ENCODE data around the gene ZNF488. TPM values are rescaled to one million over a fixed set of nuclear protein-coding genes. Genes with fewer than 3 reads are reported as not detected.
A peak's percentile ranks its signal among the peaks of the same experiment; 100 is the strongest.

Gene ZNF488
- total RNA-seq, 5 donors from 2014 or later (not counting 1 experiment from before 2014, with no cell fraction given): not detected

DNA sequence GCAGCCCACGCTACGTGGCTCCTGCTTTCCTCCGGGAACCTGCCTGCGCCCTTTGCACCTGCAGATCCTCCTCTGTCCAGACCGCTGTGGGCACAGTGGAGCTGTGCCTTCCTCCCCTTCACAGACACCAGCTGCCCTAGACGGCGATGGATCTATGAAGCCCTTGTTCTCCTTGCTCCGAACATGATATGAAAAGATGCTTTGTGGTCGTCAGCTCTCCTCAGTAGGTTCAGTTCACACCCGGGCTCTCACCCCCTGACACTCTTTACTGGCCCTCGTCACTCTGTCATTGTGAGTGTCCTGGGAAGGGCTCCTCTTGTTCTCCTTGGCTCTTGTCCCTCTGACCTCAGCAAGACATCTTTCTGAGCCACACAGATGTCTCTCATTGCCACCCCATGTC lies 4.2 kb downstream of the ZNF488 start:
- no peak for ATAC-seq (replicated peaks in 1 of 4)
- Mint-ChIP-seq H3K4me3 (no peak overlapping the region), H3K9me3 (no peaks in the 10 kb centered on the region), H3K36me3 (no peaks in the 10 kb centered on the region), H3K27me3 (peaks cover 64 to 74% of the 10 kb centered on the region in 2 donors), H3K4me1 (peaks cover 14 to 20% (median 17%) of the 10 kb centered on the region in 3 donors), H3K27ac (no peak overlapping the region)
- Histone ChIP-seq H3K27ac (ENCODE audit: low read length) (no peak overlapping the region), H3K4me3 (ENCODE audit: control insufficient read depth in 1 of 2, extremely low read depth in 1 of 2, low read length in 1 of 2) (no peak overlapping the region), H3K9me3 (no peaks in the 10 kb centered on the region), H3K36me3 (ENCODE audit: control insufficient read depth in 2 of 2, extremely low read depth in 1 of 2, insufficient read depth in 1 of 2, low read length in 1 of 2) (no peaks in the 10 kb centered on the region), H3K27me3 (replicated peaks in 1 of 2; ENCODE audit: control insufficient read depth in 2 of 2, extremely low read depth in 1 of 2, insufficient read depth in 2 of 2, low read length in 1 of 2) (peaks cover 0 to 57% of the 10 kb centered on the region in 2 experiments), H3K4me1 (ENCODE audit: control insufficient read depth in 1 of 2, extremely low read depth in 1 of 2, insufficient read depth in 2 of 2, low read length in 2 of 2) (peaks cover 0 to 9% of the 10 kb centered on the region in 2 experiments)
- 77% methylated on average over 10 of the region's 11 CpGs for WGBS (ENCODE audit: insufficient coverage)
- peak in 1 of 35 experiments; percentile 23 for DNase-seq
- ChIA-PET POLR2A (no interaction called here), CTCF (no interaction called here)

DNA sequence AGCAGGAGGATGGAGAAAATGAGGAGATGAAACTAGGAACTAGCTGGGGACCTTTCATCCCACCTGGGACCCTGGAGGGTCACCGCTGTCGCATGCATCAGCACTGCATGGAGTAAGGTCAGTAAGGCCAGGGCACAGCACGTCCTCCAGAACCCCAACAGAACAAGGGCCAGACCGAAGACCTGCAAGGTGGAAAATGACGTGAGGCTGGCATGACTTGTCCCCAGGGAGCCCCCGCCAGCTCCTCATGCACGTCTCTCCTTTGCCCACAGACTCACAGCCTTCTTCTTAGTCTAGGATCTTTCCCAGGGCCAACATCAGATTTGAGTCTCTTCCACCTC lies 4.7 kb downstream of the ZNF488 start:
- H3K36me3 Mint-ChIP-seq: no peaks in the 10 kb centered on the region
- no peak overlapping the region for H3K4me3 Mint-ChIP-seq
- no peak for ATAC-seq (replicated peaks in 1 of 4)
- no peaks in the 10 kb centered on the region for H3K9me3 Mint-ChIP-seq
- no peak overlapping the region for H3K27ac Mint-ChIP-seq
- WGBS (ENCODE audit: insufficient coverage): 70% methylated on average over 7 of the region's 7 CpGs
- peaks cover 61 to 72% of the 10 kb centered on the region in 2 donors for H3K27me3 Mint-ChIP-seq
- no peak overlapping the region for H3K4me3 ChIP-seq (ENCODE audit: control insufficient read depth in 1 of 2, extremely low read depth in 1 of 2, low read length in 1 of 2)
- no peak for DNase-seq
- no peaks in the 10 kb centered on the region for H3K9me3 ChIP-seq
- ChIA-PET CTCF (no interaction called here), POLR2A (no interaction called here)
- peaks cover 0 to 58% of the 10 kb centered on the region in 2 experiments for H3K27me3 ChIP-seq (replicated peaks in 1 of 2; ENCODE audit: control insufficient read depth in 2 of 2, extremely low read depth in 1 of 2, insufficient read depth in 2 of 2, low read length in 1 of 2)
- peaks cover 12 to 17% (median 15%) of the 10 kb centered on the region in 3 donors for H3K4me1 Mint-ChIP-seq
- H3K4me1 ChIP-seq (ENCODE audit: control insufficient read depth in 1 of 2, extremely low read depth in 1 of 2, insufficient read depth in 2 of 2, low read length in 2 of 2): peaks cover 0 to 7% of the 10 kb centered on the region in 2 experiments
- no peaks in the 10 kb centered on the region for H3K36me3 ChIP-seq (ENCODE audit: control insufficient read depth in 2 of 2, extremely low read depth in 1 of 2, insufficient read depth in 1 of 2, low read length in 1 of 2)
- H3K27ac ChIP-seq (ENCODE audit: low read length): no peak overlapping the region

DNA sequence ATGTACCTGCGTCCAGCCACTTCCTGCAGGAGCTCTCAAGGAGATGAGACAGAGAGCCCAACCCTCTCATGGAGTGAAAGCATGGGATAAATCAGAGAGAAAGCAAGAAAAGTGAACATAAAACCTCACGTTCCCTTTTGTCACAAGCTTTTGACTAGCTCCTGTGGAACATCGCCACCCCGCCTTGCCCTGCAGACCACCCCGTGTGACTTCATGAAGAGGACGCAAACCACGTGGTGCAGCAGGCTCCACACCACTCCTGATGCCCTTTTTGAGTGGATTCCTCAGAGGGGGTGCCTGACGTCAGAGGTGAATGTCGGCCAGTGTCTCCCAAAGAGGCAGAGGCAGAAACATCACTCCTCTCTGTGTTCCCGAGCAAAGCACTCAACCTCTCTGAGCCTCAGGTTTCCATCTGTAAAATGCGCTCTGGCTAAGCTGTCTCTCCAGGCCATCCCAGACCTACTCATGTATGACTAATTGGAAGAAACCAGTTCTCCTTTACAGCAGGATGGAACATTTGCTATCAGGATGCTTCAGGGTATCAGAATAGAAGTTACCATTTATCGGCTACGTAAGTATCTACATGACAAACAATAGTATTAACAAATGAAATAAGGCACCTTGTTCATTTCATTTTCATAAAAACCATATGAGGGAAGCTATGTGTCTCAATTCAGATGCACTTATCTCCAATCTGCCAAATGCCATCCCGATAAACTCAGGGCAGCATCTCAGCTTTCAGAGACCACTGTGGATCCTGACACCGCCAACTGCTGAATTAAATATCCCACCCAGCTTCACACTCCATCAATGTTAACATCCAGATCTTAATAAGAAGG lies 5.3 kb downstream of the ZNF488 start:
- H3K36me3 ChIP-seq (ENCODE audit: control insufficient read depth in 2 of 2, extremely low read depth in 1 of 2, insufficient read depth in 1 of 2, low read length in 1 of 2): no peaks in the 10 kb centered on the region
- no peak overlapping the region for H3K27ac Mint-ChIP-seq
- H3K9me3 ChIP-seq: no peaks in the 10 kb centered on the region
- no peak for ATAC-seq (replicated peaks in 1 of 4)
- no peak overlapping the region for H3K4me3 Mint-ChIP-seq
- no peak overlapping the region for H3K4me3 ChIP-seq (ENCODE audit: control insufficient read depth in 1 of 2, extremely low read depth in 1 of 2, low read length in 1 of 2)
- H3K4me1 ChIP-seq (ENCODE audit: control insufficient read depth in 1 of 2, extremely low read depth in 1 of 2, insufficient read depth in 2 of 2, low read length in 2 of 2): peaks cover 0 to 3% of the 10 kb centered on the region in 2 experiments
- ChIA-PET CTCF (no interaction called here), POLR2A (no interaction called here)
- peaks cover 59 to 70% of the 10 kb centered on the region in 2 donors for H3K27me3 Mint-ChIP-seq
- no peaks in the 10 kb centered on the region for H3K9me3 Mint-ChIP-seq
- WGBS (ENCODE audit: insufficient coverage): 75% methylated on average over 8 of the region's 15 CpGs
- no peaks in the 10 kb centered on the region for H3K36me3 Mint-ChIP-seq
- peaks cover 0 to 55% of the 10 kb centered on the region in 2 experiments for H3K27me3 ChIP-seq (replicated peaks in 1 of 2; ENCODE audit: control insufficient read depth in 2 of 2, extremely low read depth in 1 of 2, insufficient read depth in 2 of 2, low read length in 1 of 2)
- peak in 1 of 35 experiments; percentile 9 for DNase-seq
- peaks cover 10 to 13% (median 12%) of the 10 kb centered on the region in 3 donors for H3K4me1 Mint-ChIP-seq
- no peak overlapping the region for H3K27ac ChIP-seq (ENCODE audit: low read length)

DNA sequence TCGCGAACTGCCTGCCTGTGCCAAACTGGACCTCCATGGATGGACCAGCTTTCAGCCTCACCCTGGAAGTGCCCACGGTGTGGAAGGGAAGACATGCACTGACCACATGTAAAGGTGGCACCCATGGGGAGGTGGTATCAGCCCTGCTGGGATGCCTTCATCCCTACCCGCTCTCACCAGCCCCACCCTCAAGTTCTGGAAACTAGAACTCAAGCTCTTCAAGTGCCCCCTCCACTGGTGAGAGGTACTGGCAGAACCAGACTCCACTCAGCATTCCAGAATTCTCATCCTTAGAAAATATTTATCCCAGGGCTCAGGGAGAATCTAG lies 5.9 kb downstream of the ZNF488 start:
- H3K27ac Mint-ChIP-seq: no peak overlapping the region
- no peak overlapping the region for H3K27ac ChIP-seq (ENCODE audit: low read length)
- CTCF ChIA-PET: no interaction called here
- H3K27me3 ChIP-seq (replicated peaks in 1 of 2; ENCODE audit: control insufficient read depth in 2 of 2, extremely low read depth in 1 of 2, insufficient read depth in 2 of 2, low read length in 1 of 2): peaks cover 0 to 56% of the 10 kb centered on the region in 2 experiments
- no peaks in the 10 kb centered on the region for H3K9me3 Mint-ChIP-seq
- no peak overlapping the region for H3K4me3 Mint-ChIP-seq
- POLR2A ChIA-PET: no interaction called here
- peaks cover 53 to 65% of the 10 kb centered on the region in 2 donors for H3K27me3 Mint-ChIP-seq
- ATAC-seq (replicated peaks in 1 of 4): no peak
- H3K4me3 ChIP-seq (ENCODE audit: control insufficient read depth in 1 of 2, extremely low read depth in 1 of 2, low read length in 1 of 2): no peak overlapping the region
- DNase-seq: peak in 1 of 35 experiments; percentile 10
- H3K9me3 ChIP-seq: no peaks in the 10 kb centered on the region
- WGBS (ENCODE audit: insufficient coverage): 83% methylated on average over 1 of the region's 4 CpGs
- peaks cover 0 to 3% of the 10 kb centered on the region in 2 experiments for H3K4me1 ChIP-seq (ENCODE audit: control insufficient read depth in 1 of 2, extremely low read depth in 1 of 2, insufficient read depth in 2 of 2, low read length in 2 of 2)
- H3K36me3 Mint-ChIP-seq: no peaks in the 10 kb centered on the region
- H3K36me3 ChIP-seq (ENCODE audit: control insufficient read depth in 2 of 2, extremely low read depth in 1 of 2, insufficient read depth in 1 of 2, low read length in 1 of 2): no peaks in the 10 kb centered on the region
- peaks cover 5 to 8% (median 7%) of the 10 kb centered on the region in 3 donors for H3K4me1 Mint-ChIP-seq

DNA sequence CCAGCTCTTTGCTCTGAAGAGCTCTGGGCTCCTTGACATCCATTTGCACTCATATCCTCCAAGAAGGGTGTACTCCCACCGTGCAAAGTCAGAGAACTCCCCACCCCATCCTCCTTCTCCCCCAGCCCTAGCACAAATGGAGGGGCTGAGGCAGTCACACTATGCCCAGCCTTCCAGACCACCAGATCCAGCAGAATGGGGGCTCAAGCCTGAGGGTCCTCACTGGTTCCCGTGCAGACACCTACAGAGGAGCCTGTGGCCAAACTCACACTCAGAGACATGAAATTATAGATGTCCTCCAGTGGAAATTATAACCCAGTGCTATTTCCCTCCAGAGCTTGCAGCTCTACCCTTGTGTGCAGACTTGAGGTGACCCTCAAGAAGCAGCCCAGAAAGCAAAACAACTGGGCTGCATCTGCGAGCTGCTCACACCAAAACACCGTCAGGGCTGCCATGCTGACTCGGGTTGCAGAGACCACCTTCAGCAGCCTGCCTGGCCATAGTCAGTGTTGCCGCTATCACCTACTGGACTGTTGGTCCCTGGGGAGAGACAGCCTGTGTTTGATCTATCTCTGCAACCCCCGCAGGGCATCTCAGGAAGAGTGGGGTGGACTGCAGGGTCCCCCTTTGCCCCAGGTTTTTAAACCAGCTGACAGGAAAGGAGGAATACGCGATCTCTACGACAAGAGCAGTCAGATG lies 7.4 kb downstream of the ZNF488 start:
- ChIA-PET CTCF (no interaction called here), POLR2A (no interaction called here)
- H3K9me3 ChIP-seq: no peaks in the 10 kb centered on the region
- H3K36me3 ChIP-seq (ENCODE audit: control insufficient read depth in 2 of 2, extremely low read depth in 1 of 2, insufficient read depth in 1 of 2, low read length in 1 of 2): no peaks in the 10 kb centered on the region
- peaks cover 50 to 62% of the 10 kb centered on the region in 2 donors for H3K27me3 Mint-ChIP-seq
- no peak overlapping the region for H3K27ac Mint-ChIP-seq
- H3K36me3 Mint-ChIP-seq: no peaks in the 10 kb centered on the region
- peaks cover 0 to 55% of the 10 kb centered on the region in 2 experiments for H3K27me3 ChIP-seq (replicated peaks in 1 of 2; ENCODE audit: control insufficient read depth in 2 of 2, extremely low read depth in 1 of 2, insufficient read depth in 2 of 2, low read length in 1 of 2)
- H3K4me3 ChIP-seq (ENCODE audit: control insufficient read depth in 1 of 2, extremely low read depth in 1 of 2, low read length in 1 of 2): no peak overlapping the region
- 79% methylated on average over 5 of the region's 10 CpGs for WGBS (ENCODE audit: insufficient coverage)
- DNase-seq: no peak
- no peak overlapping the region for H3K27ac ChIP-seq (ENCODE audit: low read length)
- no peaks in the 10 kb centered on the region for H3K9me3 Mint-ChIP-seq
- H3K4me1 ChIP-seq (ENCODE audit: control insufficient read depth in 1 of 2, extremely low read depth in 1 of 2, insufficient read depth in 2 of 2, low read length in 2 of 2): peaks cover 6 to 10% of the 10 kb centered on the region in 2 experiments
- no peak overlapping the region for H3K4me3 Mint-ChIP-seq
- peaks cover 5 to 15% (median 8%) of the 10 kb centered on the region in 3 donors for H3K4me1 Mint-ChIP-seq
- no peak for ATAC-seq (replicated peaks in 1 of 4)

DNA sequence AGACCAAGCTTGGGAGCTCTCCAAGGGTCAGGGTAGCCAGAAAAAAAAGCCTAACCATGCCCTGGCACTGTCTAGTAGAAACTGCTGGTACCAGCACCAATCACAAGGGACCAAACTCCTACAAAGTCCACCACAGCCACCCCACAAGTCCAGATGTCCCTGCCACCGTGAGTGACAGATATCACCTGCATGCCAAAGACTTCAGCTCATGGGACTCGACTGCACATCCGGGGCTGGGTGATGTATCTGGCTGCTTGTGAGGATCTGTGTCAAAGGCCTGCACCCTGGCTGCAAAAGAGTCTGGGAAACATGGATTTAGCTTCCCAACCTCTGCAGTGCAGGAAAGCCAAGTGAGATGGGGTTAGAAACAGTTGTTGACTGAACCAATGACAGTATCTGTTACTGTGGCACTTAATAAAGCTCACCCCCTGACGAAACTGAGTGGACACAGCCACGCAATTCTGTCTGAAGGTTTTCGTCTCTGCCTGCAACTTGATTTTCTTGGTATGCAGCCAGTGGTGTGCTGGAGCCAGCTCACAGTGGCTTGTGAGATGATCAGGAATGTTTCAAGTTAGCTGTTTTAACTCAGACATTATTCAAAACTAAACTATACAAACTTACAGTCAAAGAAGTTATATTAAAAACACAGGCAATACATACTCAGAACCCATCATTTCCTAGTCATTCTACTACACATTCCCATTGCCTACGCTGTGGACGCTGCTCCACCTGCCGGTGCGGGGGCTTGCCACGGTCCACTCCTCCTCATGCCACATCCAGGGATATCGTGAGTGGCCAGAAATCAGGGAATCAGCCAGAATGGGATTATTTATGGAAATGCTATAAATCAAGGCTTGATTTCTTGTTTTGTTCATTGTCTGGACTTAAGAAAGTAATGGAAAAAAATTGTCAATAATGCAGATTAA lies 9.2 kb downstream of the ZNF488 start:
- ATAC-seq (replicated peaks in 1 of 4) (no peak), DNase-seq (no peak)
- peaks cover 35 to 44% of the 10 kb centered on the region in 2 donors for H3K27me3 Mint-ChIP-seq
- H3K27ac ChIP-seq (ENCODE audit: low read length): no peak overlapping the region
- CTCF ChIA-PET: no interaction called here
- H3K4me1 Mint-ChIP-seq: peaks cover 5 to 15% (median 8%) of the 10 kb centered on the region in 3 donors
- H3K4me3 ChIP-seq (ENCODE audit: control insufficient read depth in 1 of 2, extremely low read depth in 1 of 2, low read length in 1 of 2): no peak overlapping the region
- no peak overlapping the region for H3K27ac Mint-ChIP-seq
- no peaks in the 10 kb centered on the region for H3K9me3 ChIP-seq
- 100% methylated on average over 1 of the region's 12 CpGs for WGBS (ENCODE audit: insufficient coverage)
- peaks cover 6 to 10% of the 10 kb centered on the region in 2 experiments for H3K4me1 ChIP-seq (ENCODE audit: control insufficient read depth in 1 of 2, extremely low read depth in 1 of 2, insufficient read depth in 2 of 2, low read length in 2 of 2)
- peaks cover 0 to 41% of the 10 kb centered on the region in 2 experiments for H3K27me3 ChIP-seq (replicated peaks in 1 of 2; ENCODE audit: control insufficient read depth in 2 of 2, extremely low read depth in 1 of 2, insufficient read depth in 2 of 2, low read length in 1 of 2)
- H3K4me3 Mint-ChIP-seq: no peak overlapping the region
- no peaks in the 10 kb centered on the region for H3K9me3 Mint-ChIP-seq
- no peaks in the 10 kb centered on the region for H3K36me3 Mint-ChIP-seq
- H3K36me3 ChIP-seq (ENCODE audit: control insufficient read depth in 2 of 2, extremely low read depth in 1 of 2, insufficient read depth in 1 of 2, low read length in 1 of 2): no peaks in the 10 kb centered on the region
- POLR2A ChIA-PET: no interaction called here
